D341Med (cell line): ENCODE data around the gene WDR55.
"Not testable (repeated sequence)": the region's sequence is repeated elsewhere in the genome, so short reads cannot be mapped to it uniquely, and the experiment has no call there.

Source experiments
- DNase-seq: peaks from one replicate; pipeline ENCODE4 v3.0.0; 2012; ENCODE audit warnings: low spot score

Gene WDR55

GRCh38 chr5:140711794-140712193 is 47.1 kb downstream of the WDR55 start:
- DNase-seq = no peak

- no peak for DNase-seq
Observed at GRCh38 chr5:140713562-140714094, 48.9 kb downstream of the WDR55 start.

- not testable (repeated sequence) for DNase-seq
Observed at GRCh38 chr5:140716238-140716637, 51.5 kb downstream of the WDR55 start.

GRCh38 chr5:140718266-140718592 is 53.5 kb downstream of the WDR55 start:
- no peak for DNase-seq

- DNase-seq = not testable (repeated sequence)
Observed at GRCh38 chr5:140720738-140721137, 56.0 kb downstream of the WDR55 start.

- not testable (repeated sequence) for DNase-seq
Observed at GRCh38 chr5:140721395-140721794, 56.7 kb downstream of the WDR55 start.
